ENCODE results near the gene ARPC5L. TPM values are rescaled to one million over a fixed set of nuclear protein-coding genes. Genes with fewer than 3 reads are reported as not detected.
A peak's percentile ranks its signal among the peaks of the same experiment; 100 is the strongest.

The ARPC5L gene
- total RNA-seq, 1 experiment from 2014 or later, result 50.0 TPM

- H3K9ac ChIP-seq (ENCODE audit: low read length), result peak overlapping the region; percentile 92; the same call in 1 of the 2 replicates
- no peaks in the 10 kb centered on the region for H3K9me2 ChIP-seq (ENCODE audit: insufficient read depth)
- CTCF ChIA-PET, result interaction anchor here (0.9 to 11.7 kb wide), 3 partner anchors 12 to 84 kb away, joined by 3 to 601 read pairs (median 7); partner anchors contain the start of genes NR6A1 and OLFML2A
- no peaks in the 10 kb centered on the region for H3K27me3 ChIP-seq (ENCODE audit: insufficient read depth, low read length)
- RAD21 ChIA-PET (ENCODE audit: low non-redundant PET in 1 of 2, low total read pairs in 2 of 2, uncharacterized antibody in 2 of 2, unreplicated experiment in 2 of 2), result no interaction called here
- H4K20me1 ChIP-seq (ENCODE audit: insufficient read depth), result peaks cover 50% of the 10 kb centered on the region
- BruUV-seq (replicated peaks), result no TSS peak
- intact Hi-C loops (cut with micrococcal nuclease), result loop anchor here (5.0 to 10.0 kb wide), 2 partner anchors 284 to 444 kb away; partner anchors contain the start of genes PSMB7 and SCAI
- no peak overlapping the region for H2AFZ ChIP-seq (ENCODE audit: low read depth, low read length, poor library complexity, severe bottlenecking)
- peaks cover 33 to 46% of the 10 kb centered on the region in 2 experiments for H3K36me3 ChIP-seq (ENCODE audit: control insufficient read depth in 1 of 2, insufficient read depth in 2 of 2, low read length in 2 of 2)
- ATAC-seq (no peak), DNase-seq (ENCODE audit: low read depth, low spot score) (no peak)
- peaks cover 43% of the 10 kb centered on the region for H3K79me2 ChIP-seq (ENCODE audit: insufficient read depth, low read length)
- no peak overlapping the region for H3K4me3 ChIP-seq (replicated peaks in 1 of 2; ENCODE audit: low read depth in 1 of 2, low read length in 2 of 2)
- TF ChIP-seq ZFX (IDR thresholded peaks at IDR 0.05) (no peak), REST (IDR thresholded peaks at IDR 0.05; ENCODE audit: low read depth) (no peak), POLR2A (IDR thresholded peaks at IDR 0.05; ENCODE audit: borderline replicate concordance, extremely low read depth, insufficient read depth, insufficient read length) (no peak), FOSL1 (IDR thresholded peaks at IDR 0.05; ENCODE audit: low read depth) (no peak), ATF3 (IDR thresholded peaks at IDR 0.05) (no peak), YY1 (IDR thresholded peaks at IDR 0.05; ENCODE audit: extremely low read depth, insufficient replicate concordance, low read depth, low read length) (no peak), TCF7L2 (IDR thresholded peaks at IDR 0.05; ENCODE audit: borderline replicate concordance, extremely low read depth, insufficient read depth, insufficient read length) (no peak), ELF1 (IDR thresholded peaks at IDR 0.05; ENCODE audit: borderline replicate concordance, low read depth) (no peak), ZBTB33 (IDR thresholded peaks at IDR 0.05; ENCODE audit: extremely low read depth, insufficient replicate concordance, low read length) (no peak), CTCF (IDR thresholded peaks at IDR 0.05 in 2 of 3, conservative IDR thresholded peaks at IDR 0.05 in 1 of 3; ENCODE audit: borderline replicate concordance in 1 of 3, insufficient read depth in 1 of 3, low read depth in 2 of 3, low read length in 2 of 3) (peak in 2 of 3 experiments; percentile 35 to 43; a peak in 3 of 6 replicates), EZH2 (IDR thresholded peaks at IDR 0.05) (no peak), POLR2AphosphoS5 (IDR thresholded peaks at IDR 0.05; ENCODE audit: low read depth, low read length) (peak; percentile 21; the same call in 1 of the 2 replicates)
- peaks cover 14 to 52% of the 10 kb centered on the region in 2 experiments for H3K4me1 ChIP-seq (ENCODE audit: control insufficient read depth in 1 of 2, insufficient read depth in 2 of 2, low read length in 2 of 2)
- H3K4me2 ChIP-seq (ENCODE audit: low read length), result peak overlapping the region; percentile 96; the same call in 1 of the 2 replicates
- H3K9me3 ChIP-seq (ENCODE audit: control insufficient read depth in 1 of 2, insufficient read depth in 1 of 2, low read depth in 1 of 2, low read length in 2 of 2), result no peaks in the 10 kb centered on the region
- POLR2A ChIA-PET, result interaction anchor here (4.4 kb wide), 1 partner anchor 87 kb away, joined by 21 read pairs; the partner anchor contains the start of gene NR6A1
- peak overlapping the region; percentile 25; the same call in 1 of the 2 replicates for H3K27ac ChIP-seq (ENCODE audit: low read depth, low read length)
These were observed 3.4 kb upstream of the ARPC5L start for GRCh38 chr9:124858330-124859046.

All from HCT116 (cell line).